Panc1 (cell line): Measurements from ENCODE around the gene ACOXL.

Source experiments
- CTCF ChIP-seq: fragments of 450-650 bp; IDR thresholded peaks from 2 replicates; pipeline ENCODE4 v1.5.1; 2017; ENCODE audit warnings: mild to moderate bottlenecking
- POLR2AphosphoS5 ChIP-seq: IDR thresholded peaks from 2 replicates; pipeline ENCODE4 v1.6.1; 2012; ENCODE audit warnings: mild to moderate bottlenecking, low read depth, low read length, moderate library complexity

GRCh38 chr2:110950281-110950680 lies 217.9 kb downstream of the ACOXL start:
- no peak for TF ChIP-seq CTCF
- no peak for TF ChIP-seq POLR2AphosphoS5
